Activated naive CD8-positive, alpha-beta T cell treated with anti-CD3 and anti-CD28 coated beads, Interleukin-2, amount 50 U/mL, for 24 hours (primary cell): Measurements from ENCODE around the gene ARHGAP15.

ENCODE experiments used
- ATAC-seq: fragments of 150-1000 bp; cut with Tn5 transposase; one replicate; pipeline ENCODE4 v1.10.0; 2021
- DNase-seq: peaks from one replicate; pipeline ENCODE4 v3.0.0; 2021
- H3K27ac Mint-ChIP-seq: one replicate; pipeline ENCODE4 v1.8.0; 2021; ENCODE audit warnings: mild to moderate bottlenecking, mixed read lengths
- H3K27me3 Mint-ChIP-seq: one replicate; pipeline ENCODE4 v1.8.0; 2021; ENCODE audit warnings: mixed read lengths
- H3K36me3 Mint-ChIP-seq: one replicate; pipeline ENCODE4 v1.8.0; 2021; ENCODE audit warnings: low read depth, mixed read lengths
- H3K4me1 Mint-ChIP-seq: one replicate; pipeline ENCODE4 v1.8.0; 2021; ENCODE audit warnings: mixed read lengths
- H3K4me3 Mint-ChIP-seq: one replicate; pipeline ENCODE4 v1.8.0; 2021; ENCODE audit warnings: mild to moderate bottlenecking, moderate library complexity, mixed read lengths
- H3K9me3 Mint-ChIP-seq: one replicate; pipeline ENCODE4 v1.8.0; 2021; ENCODE audit warnings: mixed read lengths

Gene ARHGAP15

GRCh38 chr2:143730953-143731260 lies 601.7 kb downstream of the ARHGAP15 start:
- H3K27ac Mint-ChIP-seq = peak overlapping the region; percentile 57
- H3K27me3 Mint-ChIP-seq = no peaks in the 10 kb centered on the region
- H3K9me3 Mint-ChIP-seq = no peaks in the 10 kb centered on the region
- ATAC-seq = peak; percentile 35
- H3K4me3 Mint-ChIP-seq = no peak overlapping the region
- H3K36me3 Mint-ChIP-seq = peaks cover 2% of the 10 kb centered on the region
- peaks cover 47% of the 10 kb centered on the region for H3K4me1 Mint-ChIP-seq
- no peak for DNase-seq

- Mint-ChIP-seq H3K27ac (no peak overlapping the region), H3K36me3 (peaks cover 2% of the 10 kb centered on the region), H3K4me1 (peaks cover 38% of the 10 kb centered on the region), H3K9me3 (no peaks in the 10 kb centered on the region), H3K27me3 (no peaks in the 10 kb centered on the region), H3K4me3 (no peak overlapping the region)
- no peak for DNase-seq
- ATAC-seq = no peak
Observed at GRCh38 chr2:143732076-143732475, 602.9 kb downstream of the ARHGAP15 start.

- Mint-ChIP-seq H3K27ac (no peak overlapping the region), H3K36me3 (peaks cover 2% of the 10 kb centered on the region), H3K27me3 (no peaks in the 10 kb centered on the region), H3K4me1 (peaks cover 38% of the 10 kb centered on the region), H3K9me3 (no peaks in the 10 kb centered on the region), H3K4me3 (no peak overlapping the region)
- ATAC-seq = no peak
- no peak for DNase-seq
Observed at GRCh38 chr2:143732871-143733270, 603.7 kb downstream of the ARHGAP15 start.

GRCh38 chr2:143734507-143734906 lies 605.3 kb downstream of the ARHGAP15 start:
- H3K27ac Mint-ChIP-seq = no peak overlapping the region
- DNase-seq = no peak
- H3K4me1 Mint-ChIP-seq = peaks cover 26% of the 10 kb centered on the region
- ATAC-seq = no peak
- no peaks in the 10 kb centered on the region for H3K9me3 Mint-ChIP-seq
- no peak overlapping the region for H3K4me3 Mint-ChIP-seq
- no peaks in the 10 kb centered on the region for H3K27me3 Mint-ChIP-seq
- H3K36me3 Mint-ChIP-seq = peaks cover 4% of the 10 kb centered on the region

- H3K4me1 Mint-ChIP-seq = peaks cover 4% of the 10 kb centered on the region
- peaks cover 7% of the 10 kb centered on the region for H3K36me3 Mint-ChIP-seq
- no peak overlapping the region for H3K4me3 Mint-ChIP-seq
- H3K27me3 Mint-ChIP-seq = no peaks in the 10 kb centered on the region
- DNase-seq (no peak), ATAC-seq (no peak)
- no peak overlapping the region for H3K27ac Mint-ChIP-seq
- H3K9me3 Mint-ChIP-seq = no peaks in the 10 kb centered on the region
Observed at GRCh38 chr2:143736904-143737303, 607.7 kb downstream of the ARHGAP15 start.

GRCh38 chr2:143740431-143740830 lies 611.2 kb downstream of the ARHGAP15 start:
- DNase-seq (no peak), ATAC-seq (no peak)
- no peaks in the 10 kb centered on the region for H3K27me3 Mint-ChIP-seq
- H3K9me3 Mint-ChIP-seq = no peaks in the 10 kb centered on the region
- H3K36me3 Mint-ChIP-seq = peaks cover 9% of the 10 kb centered on the region
- no peak overlapping the region for H3K27ac Mint-ChIP-seq
- no peaks in the 10 kb centered on the region for H3K4me1 Mint-ChIP-seq
- H3K4me3 Mint-ChIP-seq = no peak overlapping the region

GRCh38 chr2:143741205-143741604 lies 612.0 kb downstream of the ARHGAP15 start:
- ATAC-seq = no peak
- no peaks in the 10 kb centered on the region for H3K9me3 Mint-ChIP-seq
- no peaks in the 10 kb centered on the region for H3K4me1 Mint-ChIP-seq
- DNase-seq = no peak
- H3K4me3 Mint-ChIP-seq = no peak overlapping the region
- peaks cover 9% of the 10 kb centered on the region for H3K36me3 Mint-ChIP-seq
- no peak overlapping the region for H3K27ac Mint-ChIP-seq
- H3K27me3 Mint-ChIP-seq = no peaks in the 10 kb centered on the region

GRCh38 chr2:143742581-143742980 lies 613.4 kb downstream of the ARHGAP15 start:
- Mint-ChIP-seq H3K4me1 (no peaks in the 10 kb centered on the region), H3K9me3 (no peaks in the 10 kb centered on the region), H3K36me3 (peaks cover 9% of the 10 kb centered on the region), H3K27ac (no peak overlapping the region), H3K4me3 (no peak overlapping the region), H3K27me3 (no peaks in the 10 kb centered on the region)
- ATAC-seq = no peak
- DNase-seq = no peak

GRCh38 chr2:143744114-143744513 lies 614.9 kb downstream of the ARHGAP15 start:
- no peak for ATAC-seq
- Mint-ChIP-seq H3K27me3 (no peaks in the 10 kb centered on the region), H3K9me3 (no peaks in the 10 kb centered on the region), H3K27ac (no peak overlapping the region), H3K4me3 (no peak overlapping the region), H3K36me3 (peaks cover 7% of the 10 kb centered on the region), H3K4me1 (no peaks in the 10 kb centered on the region)
- DNase-seq = no peak

GRCh38 chr2:143745060-143745459 lies 615.8 kb downstream of the ARHGAP15 start:
- no peak overlapping the region for H3K4me3 Mint-ChIP-seq
- H3K36me3 Mint-ChIP-seq = peaks cover 5% of the 10 kb centered on the region
- no peak overlapping the region for H3K27ac Mint-ChIP-seq
- no peaks in the 10 kb centered on the region for H3K4me1 Mint-ChIP-seq
- H3K9me3 Mint-ChIP-seq = no peaks in the 10 kb centered on the region
- no peak for ATAC-seq
- no peak for DNase-seq
- H3K27me3 Mint-ChIP-seq = no peaks in the 10 kb centered on the region

- no peak overlapping the region for H3K27ac Mint-ChIP-seq
- ATAC-seq (no peak), DNase-seq (no peak)
- no peaks in the 10 kb centered on the region for H3K9me3 Mint-ChIP-seq
- no peaks in the 10 kb centered on the region for H3K27me3 Mint-ChIP-seq
- H3K36me3 Mint-ChIP-seq = peaks cover 5% of the 10 kb centered on the region
- H3K4me1 Mint-ChIP-seq = no peaks in the 10 kb centered on the region
- no peak overlapping the region for H3K4me3 Mint-ChIP-seq
Observed at GRCh38 chr2:143754742-143755141, 625.5 kb downstream of the ARHGAP15 start.

GRCh38 chr2:143758629-143759330 lies 629.6 kb downstream of the ARHGAP15 start:
- no peak for ATAC-seq
- Mint-ChIP-seq H3K4me3 (no peak overlapping the region), H3K4me1 (no peaks in the 10 kb centered on the region), H3K27ac (no peak overlapping the region), H3K9me3 (no peaks in the 10 kb centered on the region), H3K27me3 (no peaks in the 10 kb centered on the region), H3K36me3 (no peaks in the 10 kb centered on the region)
- DNase-seq = no peak

GRCh38 chr2:143759455-143759854 lies 630.2 kb downstream of the ARHGAP15 start:
- Mint-ChIP-seq H3K9me3 (no peaks in the 10 kb centered on the region), H3K4me1 (no peaks in the 10 kb centered on the region), H3K4me3 (no peak overlapping the region), H3K27me3 (no peaks in the 10 kb centered on the region), H3K27ac (no peak overlapping the region), H3K36me3 (peaks cover under 1% of the 10 kb centered on the region)
- DNase-seq = no peak
- no peak for ATAC-seq

- Mint-ChIP-seq H3K4me3 (no peak overlapping the region), H3K27me3 (no peaks in the 10 kb centered on the region), H3K36me3 (peaks cover 6% of the 10 kb centered on the region), H3K9me3 (no peaks in the 10 kb centered on the region), H3K27ac (no peak overlapping the region), H3K4me1 (peaks cover 2% of the 10 kb centered on the region)
- DNase-seq (no peak), ATAC-seq (no peak)
Observed at GRCh38 chr2:143762176-143762928, 633.1 kb downstream of the ARHGAP15 start.

GRCh38 chr2:143764261-143764660 lies 635.0 kb downstream of the ARHGAP15 start:
- no peaks in the 10 kb centered on the region for H3K27me3 Mint-ChIP-seq
- H3K4me3 Mint-ChIP-seq = no peak overlapping the region
- ATAC-seq = no peak
- no peak for DNase-seq
- H3K27ac Mint-ChIP-seq = no peak overlapping the region
- H3K36me3 Mint-ChIP-seq = peaks cover 18% of the 10 kb centered on the region
- H3K9me3 Mint-ChIP-seq = no peaks in the 10 kb centered on the region
- peaks cover 2% of the 10 kb centered on the region for H3K4me1 Mint-ChIP-seq
